HG03575 (cell line): ENCODE data around the gene JAKMIP1.

ENCODE experiments used
- ATAC-seq: cut with Tn5 transposase; IDR thresholded peaks from one replicate; pipeline ENCODE4 v1.9.1; 2021; ENCODE audit not compliant: unreplicated experiment, insufficient number of reproducible peaks, low FRiP score; ENCODE audit errors: extremely low read depth

The JAKMIP1 gene

DNA sequence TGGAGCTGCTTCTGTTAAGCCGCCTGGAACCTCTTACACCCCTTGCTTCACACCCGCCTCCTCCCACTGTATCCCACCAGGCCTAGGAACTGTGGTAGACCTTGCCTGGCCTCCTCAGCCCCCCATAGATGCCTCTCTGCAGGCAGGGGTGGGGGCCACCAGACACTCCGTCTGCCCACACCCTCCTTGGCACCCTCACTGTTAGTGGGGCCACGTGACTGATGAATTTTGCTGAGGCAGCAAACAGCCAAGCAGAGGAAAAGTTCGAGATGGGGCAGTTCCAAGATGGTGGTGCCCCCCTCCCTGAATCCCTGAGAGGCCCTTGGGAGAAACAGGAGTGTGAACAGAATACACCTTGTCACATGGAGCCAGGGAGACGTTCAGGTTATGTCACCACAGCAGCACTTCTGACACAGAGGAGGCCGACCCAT lies 141.0 kb downstream of the JAKMIP1 start:
- no peak for ATAC-seq

DNA sequence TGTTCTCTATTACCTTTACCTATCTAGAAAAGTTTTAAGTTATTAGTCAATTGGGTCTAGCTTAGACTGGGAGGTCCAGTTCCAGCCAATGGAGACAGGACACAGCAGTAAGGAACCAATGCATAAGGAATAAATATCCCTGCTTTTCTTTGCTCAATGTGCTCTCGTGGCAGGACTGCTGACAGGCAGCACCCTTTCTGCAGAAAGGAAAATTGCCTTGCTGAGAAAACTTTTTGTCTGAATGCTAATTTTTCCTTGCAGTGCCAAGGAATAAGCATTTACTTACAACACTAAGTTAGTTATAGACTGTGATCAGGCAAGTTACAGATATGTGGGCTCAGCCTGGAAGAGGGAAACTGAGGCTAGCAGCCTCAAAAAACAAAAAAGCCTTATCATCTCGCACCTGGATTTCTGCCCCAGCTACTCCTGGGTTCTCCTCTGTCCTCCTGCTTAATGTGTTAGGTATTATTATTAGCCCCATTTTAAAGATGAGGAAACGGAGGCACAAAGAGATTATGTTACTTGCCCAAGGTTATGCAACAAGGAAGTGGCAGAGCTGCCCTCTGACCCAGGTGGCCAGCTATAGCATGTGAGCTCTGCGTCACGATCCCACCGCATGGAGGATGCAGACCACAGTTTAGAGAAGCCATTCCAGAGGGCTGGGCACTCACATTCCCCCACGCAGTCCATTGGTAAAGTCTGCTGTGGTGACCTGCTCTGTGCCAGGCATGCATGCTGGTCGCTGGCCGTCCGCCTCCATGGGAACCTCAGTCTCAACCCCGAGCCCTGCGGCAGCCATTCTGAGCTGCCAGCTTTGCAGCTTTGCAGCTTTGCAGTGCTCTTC lies 141.6 kb downstream of the JAKMIP1 start:
- no peak for ATAC-seq

DNA sequence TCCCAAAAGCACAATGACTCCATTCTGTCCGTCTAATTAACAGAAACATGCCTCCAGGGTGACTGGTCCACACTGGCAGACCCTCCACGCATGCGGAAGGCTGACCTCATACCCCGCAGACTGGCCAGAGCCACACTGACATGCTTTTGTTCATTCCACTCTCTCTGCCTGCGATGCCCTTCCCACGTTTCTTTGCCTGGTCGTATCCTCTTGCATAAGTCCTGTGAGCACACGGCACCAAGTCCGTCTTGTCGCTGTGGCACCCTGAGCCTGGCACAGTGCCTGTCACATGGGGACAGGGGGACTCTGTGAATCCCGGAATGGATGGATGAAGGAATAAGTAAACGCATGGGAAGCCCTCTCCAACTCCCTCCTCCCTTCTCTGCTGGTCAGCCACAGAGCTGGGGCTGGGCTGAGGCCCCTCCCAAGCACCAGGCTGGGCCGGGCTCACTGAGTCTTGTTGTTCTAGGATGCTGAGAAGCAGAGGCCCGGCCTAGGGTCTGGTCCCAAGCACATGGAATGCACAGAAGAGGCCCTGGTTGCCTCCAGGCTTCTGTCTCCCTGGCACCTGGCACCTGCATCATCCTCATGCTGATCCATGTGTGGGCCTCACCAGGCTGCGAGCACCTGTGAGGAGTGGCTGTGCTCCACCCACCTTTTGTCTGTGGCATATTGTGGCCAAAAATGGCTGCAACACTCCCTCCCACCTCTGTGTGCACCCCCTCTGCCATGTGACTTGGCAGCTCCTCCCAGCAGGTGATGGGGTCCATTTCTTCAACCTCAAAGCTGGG lies 143.2 kb downstream of the JAKMIP1 start:
- no peak for ATAC-seq

GRCh38 chr4:6055436-6055835 lies 144.9 kb downstream of the JAKMIP1 start:
- ATAC-seq, result no peak

DNA sequence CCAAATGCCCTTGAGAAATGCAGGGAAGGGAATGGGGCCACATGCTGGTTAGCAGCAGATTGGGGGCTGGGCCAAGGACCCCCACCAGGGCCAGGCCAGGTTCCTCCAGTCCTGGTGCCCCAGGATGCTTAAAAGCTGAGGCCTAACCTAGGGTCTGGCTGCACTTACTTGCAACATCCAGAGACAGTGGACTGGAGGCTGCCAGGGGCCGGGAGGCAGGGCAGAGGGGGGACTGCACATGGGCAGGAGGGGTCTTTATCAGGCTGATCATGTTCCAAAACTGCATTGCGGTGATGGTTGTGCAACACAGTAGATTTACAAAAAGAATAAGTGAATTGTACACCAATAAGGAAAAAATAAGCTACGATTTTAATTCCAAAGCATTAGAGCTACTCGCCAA lies 145.3 kb downstream of the JAKMIP1 start:
- no peak for ATAC-seq

- no peak for ATAC-seq
Observed at GRCh38 chr4:6054162-6054922, 146.0 kb downstream of the JAKMIP1 start.

- ATAC-seq, result no peak
Observed at GRCh38 chr4:6052679-6053078, 147.7 kb downstream of the JAKMIP1 start.

DNA sequence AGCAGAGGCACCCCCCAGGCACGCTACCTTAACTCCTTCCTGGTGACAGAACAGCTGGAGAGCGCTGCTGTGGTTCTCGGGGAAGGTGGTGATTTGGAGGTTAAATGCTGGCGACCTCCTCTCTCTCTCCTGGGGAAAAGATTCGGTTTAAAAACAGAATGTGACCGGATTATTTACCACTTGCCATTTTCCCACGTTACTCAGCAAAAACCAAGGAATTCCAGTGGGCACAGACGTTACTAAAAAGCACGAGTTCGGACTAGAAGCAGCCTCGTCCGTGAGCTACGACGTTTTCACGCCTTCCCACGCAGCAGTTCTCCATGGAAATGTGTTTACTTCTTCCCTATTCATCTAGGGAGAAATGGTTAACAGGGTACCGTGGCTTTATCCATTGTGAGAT lies 149.8 kb downstream of the JAKMIP1 start:
- no peak for ATAC-seq

GRCh38 chr4:6049985-6050384 lies 150.4 kb downstream of the JAKMIP1 start:
- no peak for ATAC-seq

- ATAC-seq, result no peak
Observed at GRCh38 chr4:6049278-6049677, 151.1 kb downstream of the JAKMIP1 start.

DNA sequence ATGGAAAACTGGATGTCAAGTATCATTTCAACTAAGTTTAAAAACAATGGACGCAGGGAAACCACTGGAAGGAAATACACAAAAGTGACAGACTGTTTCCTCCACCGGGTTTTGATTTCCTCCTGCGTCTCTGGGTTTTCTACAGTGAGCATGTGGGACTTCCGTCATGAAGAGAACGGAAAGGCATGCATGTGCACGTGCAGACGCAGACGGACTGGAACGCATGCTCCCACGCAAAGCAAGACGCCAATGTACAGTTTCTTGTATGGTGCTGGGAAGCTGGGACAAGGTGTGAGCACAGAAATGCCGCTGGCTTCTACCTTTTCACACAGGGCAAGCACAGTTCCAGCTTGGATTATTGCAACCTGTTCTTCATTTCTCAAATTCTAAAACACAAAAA lies 151.8 kb downstream of the JAKMIP1 start:
- ATAC-seq, result no peak

GRCh38 chr4:6047130-6047673 lies 153.1 kb downstream of the JAKMIP1 start:
- ATAC-seq, result no peak

DNA sequence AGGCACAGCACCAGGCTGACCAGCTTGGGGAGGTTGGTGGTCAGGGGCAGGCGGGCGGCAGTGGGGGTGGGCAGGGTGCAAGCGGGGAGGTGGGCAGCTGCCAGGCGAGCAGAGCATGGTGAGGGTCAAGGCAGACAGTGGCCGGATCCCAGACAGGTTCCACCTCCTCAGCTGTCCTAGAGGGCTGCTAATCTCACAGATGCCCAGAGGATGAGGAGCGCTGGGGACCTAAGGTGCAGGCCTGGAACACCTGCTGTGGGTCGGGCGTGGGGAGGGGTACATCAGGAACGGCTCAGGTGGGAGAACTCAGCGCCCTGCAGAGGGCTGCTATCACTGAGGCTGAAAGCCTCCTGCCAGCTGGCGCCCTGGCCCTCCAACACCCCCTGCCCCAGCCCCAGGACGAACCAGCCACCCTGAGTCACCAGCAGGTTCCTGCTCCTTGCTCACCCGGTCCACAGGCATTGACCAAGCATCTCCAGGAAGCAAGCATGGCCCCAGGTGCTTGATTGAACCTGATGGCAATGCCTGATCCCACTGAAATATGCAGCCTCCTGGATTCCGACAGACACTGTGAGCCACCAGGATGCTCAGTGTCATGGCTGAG lies 153.7 kb downstream of the JAKMIP1 start:
- ATAC-seq, result no peak

GRCh38 chr4:6044805-6045204 lies 155.5 kb downstream of the JAKMIP1 start:
- ATAC-seq, result no peak

- no peak for ATAC-seq
Observed at GRCh38 chr4:6044276-6044675, 156.1 kb downstream of the JAKMIP1 start.

- no peak for ATAC-seq
Observed at GRCh38 chr4:6043843-6044242, 156.5 kb downstream of the JAKMIP1 start.

DNA sequence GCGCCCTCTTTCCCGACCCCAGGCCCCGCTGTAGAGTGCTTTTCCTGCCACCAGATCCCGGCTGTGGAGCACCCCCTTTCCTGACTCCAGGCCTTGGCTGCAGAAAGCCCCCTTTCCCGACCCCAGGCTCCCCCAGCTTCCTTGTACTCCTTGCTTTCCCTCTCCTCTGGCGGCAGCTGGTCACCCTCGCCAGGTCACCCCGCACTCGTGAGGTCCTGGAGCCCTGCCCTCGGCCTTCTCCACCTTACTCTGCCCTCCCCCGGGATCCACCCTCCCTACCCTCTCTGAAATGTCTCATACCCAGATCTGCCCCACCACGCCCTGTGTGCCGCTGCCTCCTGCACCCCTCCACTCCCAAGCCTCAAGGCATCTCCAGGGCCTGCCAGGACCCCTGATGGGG lies 157.2 kb downstream of the JAKMIP1 start:
- no peak for ATAC-seq

- ATAC-seq, result no peak
Observed at GRCh38 chr4:6042293-6043063, 157.9 kb downstream of the JAKMIP1 start.
